ENCODE data around the gene RGS12. TPM values are rescaled to one million over a fixed set of nuclear protein-coding genes. Genes with fewer than 3 reads are reported as not detected.

Gene RGS12
- polyA plus RNA-seq, 1 of the 3 experiments (the other 2 are of a cell fraction), result 18.4 TPM

DNA sequence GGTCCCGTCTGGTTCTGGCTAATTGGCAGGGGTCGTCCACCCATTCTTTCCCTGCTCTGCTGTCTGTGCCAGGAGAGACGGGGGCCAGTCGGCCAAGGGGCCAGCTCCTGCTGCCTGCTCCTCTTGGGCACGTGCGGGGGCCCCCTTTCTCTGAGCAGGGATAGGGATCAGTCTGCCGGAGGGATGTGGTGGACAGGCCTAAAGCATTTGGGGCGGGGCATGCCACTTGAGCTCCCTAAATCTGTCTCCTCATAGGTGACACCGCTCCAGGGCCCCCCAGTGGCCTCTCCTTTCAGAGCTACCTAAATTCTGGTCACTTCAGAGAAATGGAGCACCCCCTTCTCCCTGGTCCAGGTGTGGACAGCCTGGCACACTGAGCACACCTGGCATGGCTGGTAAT is 48.1 kb upstream of the RGS12 start:
- CTCF ChIA-PET, result interaction anchor here (0.8 to 1.0 kb wide), 2 partner anchors 51 to 136 kb away, joined by 3 to 4 read pairs; no protein-coding TSS in a partner anchor
- Histone ChIP-seq H3F3A (replicated peaks; ENCODE audit: insufficient read depth) (no peaks in the 10 kb centered on the region), H3K9me2 (no peaks in the 10 kb centered on the region), H3K4me2 (no peak overlapping the region), H3K27ac (ENCODE audit: low read depth in 2 of 2, low read length in 1 of 2) (no peak overlapping the region), H3K79me2 (ENCODE audit: insufficient read depth) (no peaks in the 10 kb centered on the region), H3K36me3 (replicated peaks in 1 of 2; ENCODE audit: control insufficient read depth in 1 of 2, insufficient read depth in 2 of 2, low read length in 1 of 2) (peaks cover 0 to 26% of the 10 kb centered on the region in 2 experiments), H3K9ac (no peak overlapping the region), H3K4me3 (ENCODE audit: low read depth in 2 of 2, low read length in 1 of 2) (no peak overlapping the region), H3K9me3 (no peaks in the 10 kb centered on the region), H2AFZ (ENCODE audit: low read depth) (no peak overlapping the region), H3K27me3 (ENCODE audit: insufficient read depth) (no peaks in the 10 kb centered on the region), H4K20me1 (ENCODE audit: insufficient read depth) (no peaks in the 10 kb centered on the region), H3K4me1 (ENCODE audit: control insufficient read depth in 1 of 2, insufficient read depth in 2 of 2, low read depth in 1 of 2, low read length in 1 of 2) (peaks cover 0 to 26% of the 10 kb centered on the region in 2 experiments; a peak in 1 of 4 replicates)
- TF ChIP-seq RCOR1 (IDR thresholded peaks at IDR 0.05; ENCODE audit: low read length), result no peak
- TF ChIP-seq RAD21 (IDR thresholded peaks at IDR 0.05; ENCODE audit: low read length), result no peak
- TF ChIP-seq, protein P1, sequence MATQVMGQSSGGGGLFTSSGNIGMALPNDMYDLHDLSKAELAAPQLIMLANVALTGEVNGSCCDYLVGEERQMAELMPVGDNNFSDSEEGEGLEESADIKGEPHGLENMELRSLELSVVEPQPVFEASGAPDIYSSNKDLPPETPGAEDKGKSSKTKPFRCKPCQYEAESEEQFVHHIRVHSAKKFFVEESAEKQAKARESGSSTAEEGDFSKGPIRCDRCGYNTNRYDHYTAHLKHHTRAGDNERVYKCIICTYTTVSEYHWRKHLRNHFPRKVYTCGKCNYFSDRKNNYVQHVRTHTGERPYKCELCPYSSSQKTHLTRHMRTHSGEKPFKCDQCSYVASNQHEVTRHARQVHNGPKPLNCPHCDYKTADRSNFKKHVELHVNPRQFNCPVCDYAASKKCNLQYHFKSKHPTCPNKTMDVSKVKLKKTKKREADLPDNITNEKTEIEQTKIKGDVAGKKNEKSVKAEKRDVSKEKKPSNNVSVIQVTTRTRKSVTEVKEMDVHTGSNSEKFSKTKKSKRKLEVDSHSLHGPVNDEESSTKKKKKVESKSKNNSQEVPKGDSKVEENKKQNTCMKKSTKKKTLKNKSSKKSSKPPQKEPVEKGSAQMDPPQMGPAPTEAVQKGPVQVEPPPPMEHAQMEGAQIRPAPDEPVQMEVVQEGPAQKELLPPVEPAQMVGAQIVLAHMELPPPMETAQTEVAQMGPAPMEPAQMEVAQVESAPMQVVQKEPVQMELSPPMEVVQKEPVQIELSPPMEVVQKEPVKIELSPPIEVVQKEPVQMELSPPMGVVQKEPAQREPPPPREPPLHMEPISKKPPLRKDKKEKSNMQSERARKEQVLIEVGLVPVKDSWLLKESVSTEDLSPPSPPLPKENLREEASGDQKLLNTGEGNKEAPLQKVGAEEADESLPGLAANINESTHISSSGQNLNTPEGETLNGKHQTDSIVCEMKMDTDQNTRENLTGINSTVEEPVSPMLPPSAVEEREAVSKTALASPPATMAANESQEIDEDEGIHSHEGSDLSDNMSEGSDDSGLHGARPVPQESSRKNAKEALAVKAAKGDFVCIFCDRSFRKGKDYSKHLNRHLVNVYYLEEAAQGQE (IDR thresholded peaks at IDR 0.05; ENCODE audit: low read depth, low read length), result no peak
- no peak for TF ChIP-seq NFIC (IDR thresholded peaks at IDR 0.05; ENCODE audit: borderline replicate concordance)
- TF ChIP-seq TCF12 (IDR thresholded peaks at IDR 0.05), result no peak
- no peak for TF ChIP-seq FOSL2 (IDR thresholded peaks at IDR 0.05; ENCODE audit: borderline replicate concordance, low read depth)
- POLR2A ChIA-PET, result no interaction called here
- DNase-seq, result no peak
- WGBS (ENCODE audit: low lambda C conversion rate), result 89% methylated on average over 3 of the region's 9 CpGs

DNA sequence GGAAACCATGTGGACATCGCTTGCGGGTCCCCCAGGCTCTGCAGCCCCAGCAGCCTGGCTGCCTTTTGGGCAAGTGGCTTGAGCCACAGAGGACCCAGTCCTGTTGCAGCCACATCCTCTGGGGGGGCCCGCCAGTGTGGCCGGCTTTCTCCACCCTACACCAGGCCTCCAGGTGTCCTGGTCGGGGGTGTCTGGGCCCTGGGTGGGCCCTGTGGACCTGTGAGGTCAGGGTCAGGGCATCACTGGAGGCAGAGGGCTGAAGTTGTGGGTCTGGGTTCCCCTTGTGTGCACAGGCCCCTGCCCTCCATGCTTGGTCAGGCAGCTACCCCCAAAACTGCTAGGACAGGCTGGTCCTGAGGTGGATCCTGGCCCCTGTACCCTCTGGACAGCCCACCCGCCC is 47.1 kb upstream of the RGS12 start:
- Histone ChIP-seq H3K4me2 (no peak overlapping the region), H3K27me3 (ENCODE audit: insufficient read depth) (no peaks in the 10 kb centered on the region), H3F3A (replicated peaks; ENCODE audit: insufficient read depth) (no peaks in the 10 kb centered on the region), H3K9me3 (no peaks in the 10 kb centered on the region), H3K27ac (ENCODE audit: low read depth in 2 of 2, low read length in 1 of 2) (no peak overlapping the region), H2AFZ (ENCODE audit: low read depth) (no peak overlapping the region), H3K4me3 (ENCODE audit: low read depth in 2 of 2, low read length in 1 of 2) (no peak overlapping the region), H3K79me2 (ENCODE audit: insufficient read depth) (no peaks in the 10 kb centered on the region), H4K20me1 (ENCODE audit: insufficient read depth) (no peaks in the 10 kb centered on the region), H3K4me1 (ENCODE audit: control insufficient read depth in 1 of 2, insufficient read depth in 2 of 2, low read depth in 1 of 2, low read length in 1 of 2) (peaks cover 0 to 17% of the 10 kb centered on the region in 2 experiments; a peak in 1 of 4 replicates), H3K9ac (no peak overlapping the region), H3K36me3 (replicated peaks in 1 of 2; ENCODE audit: control insufficient read depth in 1 of 2, insufficient read depth in 2 of 2, low read length in 1 of 2) (peaks cover 0 to 17% of the 10 kb centered on the region in 2 experiments), H3K9me2 (no peaks in the 10 kb centered on the region)
- CTCF ChIA-PET, result interaction anchor here (1.4 kb wide), 1 partner anchor 12 kb away, joined by 5 read pairs; no protein-coding TSS in a partner anchor
- POLR2A ChIA-PET, result no interaction called here
- no peak for DNase-seq
- TF ChIP-seq GATA2 (CRISPR knock-in tag; IDR thresholded peaks at IDR 0.05), result no peak
- no peak for TF ChIP-seq TCF12 (IDR thresholded peaks at IDR 0.05)
- TF ChIP-seq POLR2AphosphoS5 (IDR thresholded peaks at IDR 0.05; ENCODE audit: low read depth, low read length), result no peak
- TF ChIP-seq, protein P2, sequence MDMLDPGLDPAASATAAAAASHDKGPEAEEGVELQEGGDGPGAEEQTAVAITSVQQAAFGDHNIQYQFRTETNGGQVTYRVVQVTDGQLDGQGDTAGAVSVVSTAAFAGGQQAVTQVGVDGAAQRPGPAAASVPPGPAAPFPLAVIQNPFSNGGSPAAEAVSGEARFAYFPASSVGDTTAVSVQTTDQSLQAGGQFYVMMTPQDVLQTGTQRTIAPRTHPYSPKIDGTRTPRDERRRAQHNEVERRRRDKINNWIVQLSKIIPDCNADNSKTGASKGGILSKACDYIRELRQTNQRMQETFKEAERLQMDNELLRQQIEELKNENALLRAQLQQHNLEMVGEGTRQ (IDR thresholded peaks at IDR 0.05; ENCODE audit: borderline replicate concordance, low read depth, low read length), result no peak
- no peak for TF ChIP-seq MEF2A (IDR thresholded peaks at IDR 0.05; ENCODE audit: borderline replicate concordance, low read depth)
- TF ChIP-seq TAF1 (IDR thresholded peaks at IDR 0.05; ENCODE audit: borderline replicate concordance, low read depth, low read length), result no peak
- TF ChIP-seq, protein P3, sequence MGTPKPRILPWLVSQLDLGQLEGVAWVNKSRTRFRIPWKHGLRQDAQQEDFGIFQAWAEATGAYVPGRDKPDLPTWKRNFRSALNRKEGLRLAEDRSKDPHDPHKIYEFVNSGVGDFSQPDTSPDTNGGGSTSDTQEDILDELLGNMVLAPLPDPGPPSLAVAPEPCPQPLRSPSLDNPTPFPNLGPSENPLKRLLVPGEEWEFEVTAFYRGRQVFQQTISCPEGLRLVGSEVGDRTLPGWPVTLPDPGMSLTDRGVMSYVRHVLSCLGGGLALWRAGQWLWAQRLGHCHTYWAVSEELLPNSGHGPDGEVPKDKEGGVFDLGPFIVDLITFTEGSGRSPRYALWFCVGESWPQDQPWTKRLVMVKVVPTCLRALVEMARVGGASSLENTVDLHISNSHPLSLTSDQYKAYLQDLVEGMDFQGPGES (IDR thresholded peaks at IDR 0.05; ENCODE audit: low read depth, low read length), result no peak
- no peak for TF ChIP-seq EZH2phosphoT487 (IDR thresholded peaks at IDR 0.05; ENCODE audit: borderline replicate concordance, low read depth)
- no peak for TF ChIP-seq RAD21 (IDR thresholded peaks at IDR 0.05; ENCODE audit: low read length)
- TF ChIP-seq SIN3A (IDR thresholded peaks at IDR 0.05; ENCODE audit: borderline replicate concordance, low read depth, low read length), result no peak
- no peak for TF ChIP-seq RFX5 (IDR thresholded peaks at IDR 0.05; ENCODE audit: low read length)
- TF ChIP-seq, protein P4, sequence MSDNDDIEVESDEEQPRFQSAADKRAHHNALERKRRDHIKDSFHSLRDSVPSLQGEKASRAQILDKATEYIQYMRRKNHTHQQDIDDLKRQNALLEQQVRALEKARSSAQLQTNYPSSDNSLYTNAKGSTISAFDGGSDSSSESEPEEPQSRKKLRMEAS (IDR thresholded peaks at IDR 0.05; ENCODE audit: low read depth), result no peak
- TF ChIP-seq YY1 (IDR thresholded peaks at IDR 0.05; ENCODE audit: low read depth), result no peak
- TF ChIP-seq, protein P5, sequence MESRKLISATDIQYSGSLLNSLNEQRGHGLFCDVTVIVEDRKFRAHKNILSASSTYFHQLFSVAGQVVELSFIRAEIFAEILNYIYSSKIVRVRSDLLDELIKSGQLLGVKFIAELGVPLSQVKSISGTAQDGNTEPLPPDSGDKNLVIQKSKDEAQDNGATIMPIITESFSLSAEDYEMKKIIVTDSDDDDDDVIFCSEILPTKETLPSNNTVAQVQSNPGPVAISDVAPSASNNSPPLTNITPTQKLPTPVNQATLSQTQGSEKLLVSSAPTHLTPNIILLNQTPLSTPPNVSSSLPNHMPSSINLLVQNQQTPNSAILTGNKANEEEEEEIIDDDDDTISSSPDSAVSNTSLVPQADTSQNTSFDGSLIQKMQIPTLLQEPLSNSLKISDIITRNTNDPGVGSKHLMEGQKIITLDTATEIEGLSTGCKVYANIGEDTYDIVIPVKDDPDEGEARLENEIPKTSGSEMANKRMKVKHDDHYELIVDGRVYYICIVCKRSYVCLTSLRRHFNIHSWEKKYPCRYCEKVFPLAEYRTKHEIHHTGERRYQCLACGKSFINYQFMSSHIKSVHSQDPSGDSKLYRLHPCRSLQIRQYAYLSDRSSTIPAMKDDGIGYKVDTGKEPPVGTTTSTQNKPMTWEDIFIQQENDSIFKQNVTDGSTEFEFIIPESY (IDR thresholded peaks at IDR 0.05; ENCODE audit: borderline replicate concordance, low read depth), result no peak
- no peak for TF ChIP-seq RCOR1 (IDR thresholded peaks at IDR 0.05; ENCODE audit: low read length)
- no peak for TF ChIP-seq NFIC (IDR thresholded peaks at IDR 0.05; ENCODE audit: borderline replicate concordance)
- TF ChIP-seq JUND (IDR thresholded peaks at IDR 0.05), result no peak
- WGBS (ENCODE audit: low lambda C conversion rate), result 71% methylated on average over 1 of the region's 6 CpGs

Data from SK-N-SH (cell line).